SH-SY5Y (cell line): ENCODE data around the gene ATG2B.

Source experiments
- GATA2 ChIP-seq: IDR thresholded peaks from 2 replicates; pipeline ENCODE4 v1.6.1; 2011; ENCODE audit warnings: mild to moderate bottlenecking, low read depth, low read length
- GATA3 ChIP-seq: IDR thresholded peaks from 2 replicates; pipeline ENCODE4 v1.6.1; 2011; ENCODE audit warnings: low read depth, mild to moderate bottlenecking, low read length, moderate library complexity

Gene ATG2B

GRCh38 chr14:96263347-96264199 lies 99.6 kb downstream of the ATG2B start:
- TF ChIP-seq GATA2 = no peak
- no peak for TF ChIP-seq GATA3

GRCh38 chr14:96261772-96262655 lies 101.1 kb downstream of the ATG2B start:
- TF ChIP-seq GATA3 (no peak), GATA2 (no peak)

DNA sequence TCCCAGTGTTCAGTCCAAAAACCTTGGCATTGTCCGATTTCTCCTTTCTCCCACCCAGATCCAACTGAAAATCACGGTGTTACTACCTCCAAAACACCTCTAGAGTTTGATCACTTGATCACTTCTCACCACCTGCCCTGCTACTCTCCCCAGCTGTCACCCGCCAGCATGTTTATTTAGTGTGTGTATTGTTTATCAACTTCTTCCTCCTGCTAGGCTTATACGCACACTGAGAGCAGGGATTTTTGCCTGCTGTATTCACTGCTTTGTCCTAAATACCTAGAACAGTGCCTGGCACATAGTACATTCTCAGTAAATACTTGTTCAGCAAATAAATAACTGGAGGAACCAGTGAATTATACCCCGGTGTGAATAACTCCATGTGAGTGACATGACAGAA lies 102.1 kb downstream of the ATG2B start:
- TF ChIP-seq GATA3 (no peak), GATA2 (no peak)

DNA sequence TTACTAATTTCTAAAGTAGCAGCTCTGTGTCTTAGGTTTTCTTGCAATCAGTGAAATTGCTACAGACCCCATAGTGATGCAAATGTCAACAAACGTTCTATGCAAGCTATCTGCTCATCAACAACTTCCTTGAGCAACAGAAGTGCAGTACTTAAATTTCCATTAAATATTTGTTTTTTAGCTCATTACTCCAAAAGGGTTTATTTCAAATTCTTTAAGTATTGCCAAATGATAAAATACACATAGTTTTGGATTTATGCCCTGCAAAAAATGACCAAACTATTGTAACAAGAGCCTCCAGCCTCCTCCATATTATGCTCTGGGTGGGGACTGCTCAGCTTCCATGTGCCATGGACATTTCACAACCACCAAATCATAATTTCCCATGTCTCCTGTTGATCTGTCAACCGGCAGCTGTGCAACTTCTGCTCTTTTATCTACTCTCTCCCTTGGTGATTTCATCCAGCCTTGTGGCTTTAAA lies 102.8 kb downstream of the ATG2B start:
- TF ChIP-seq GATA3 = no peak
- no peak for TF ChIP-seq GATA2

- no peak for TF ChIP-seq GATA2
- TF ChIP-seq GATA3 = no peak
Observed at GRCh38 chr14:96257900-96258299, 105.2 kb downstream of the ATG2B start.

GRCh38 chr14:96257056-96257455 lies 106.1 kb downstream of the ATG2B start:
- TF ChIP-seq GATA2 (no peak), GATA3 (no peak)

DNA sequence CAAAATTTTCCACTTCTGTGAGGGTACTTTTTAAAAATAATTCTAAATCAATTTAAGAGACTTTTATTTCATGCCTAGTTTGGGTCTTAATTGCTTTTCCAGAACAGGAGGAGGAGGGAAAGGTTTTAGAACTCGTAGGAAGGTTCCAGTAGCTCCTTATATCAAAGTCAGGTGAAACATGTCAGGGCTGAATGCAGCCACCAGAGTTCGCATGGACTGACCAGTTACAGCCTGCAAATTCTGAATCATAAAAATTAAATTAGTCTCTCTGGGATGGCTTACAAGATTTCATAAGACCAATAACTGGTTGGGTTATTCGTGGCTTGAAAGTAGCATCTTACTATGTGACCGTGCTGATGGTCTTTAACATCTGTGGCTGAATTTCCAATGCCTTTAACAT lies 106.7 kb downstream of the ATG2B start:
- no peak for TF ChIP-seq GATA3
- no peak for TF ChIP-seq GATA2

DNA sequence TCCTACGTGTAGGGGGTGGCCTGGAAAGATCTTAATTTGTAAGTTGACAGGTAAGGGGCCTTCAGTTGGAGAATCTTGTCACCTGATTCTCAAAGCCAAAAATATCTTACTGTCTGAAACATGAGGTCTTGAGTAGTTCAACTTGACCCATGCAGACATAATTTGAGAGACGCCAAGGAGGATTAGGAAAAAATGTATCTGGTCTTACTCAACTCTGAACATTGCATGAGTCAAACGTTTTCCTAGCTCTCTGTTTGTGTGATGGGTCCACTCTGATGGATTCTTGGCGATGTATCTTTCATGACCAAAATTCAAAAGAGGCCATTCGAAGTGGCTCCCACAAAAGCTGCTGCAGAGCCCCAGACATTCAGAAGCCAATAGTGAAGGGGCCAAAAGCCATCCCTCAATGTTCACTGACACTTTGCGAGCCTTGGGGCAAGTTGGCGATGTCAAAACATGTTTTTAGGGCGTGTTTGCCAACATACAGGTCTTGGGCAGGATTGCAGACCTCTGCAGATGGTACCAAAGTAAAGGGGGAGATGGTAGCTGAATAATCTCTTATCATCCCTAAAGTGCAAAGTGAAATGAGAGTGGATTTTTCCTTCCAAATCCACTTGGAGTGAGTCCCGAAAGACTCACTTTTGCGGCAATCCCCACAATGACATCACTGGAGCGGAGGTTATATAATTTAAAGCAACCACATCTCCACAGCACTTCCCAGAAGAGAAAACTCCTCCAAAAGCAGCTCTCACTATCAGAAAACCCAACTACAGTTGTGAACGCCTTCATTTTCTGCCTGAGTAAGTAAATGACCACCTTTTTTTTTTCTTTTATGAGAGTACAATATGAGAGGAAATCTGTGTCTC lies 107.4 kb downstream of the ATG2B start, which contains the start of gene BDKRB1:
BDKRB1 (plus strand) TSS at position 710 of the 866 bp plus-strand sequence. CDS start 7,473 bp downstream, outside the sequence.
- TF ChIP-seq GATA3 (no peak), GATA2 (no peak)

DNA sequence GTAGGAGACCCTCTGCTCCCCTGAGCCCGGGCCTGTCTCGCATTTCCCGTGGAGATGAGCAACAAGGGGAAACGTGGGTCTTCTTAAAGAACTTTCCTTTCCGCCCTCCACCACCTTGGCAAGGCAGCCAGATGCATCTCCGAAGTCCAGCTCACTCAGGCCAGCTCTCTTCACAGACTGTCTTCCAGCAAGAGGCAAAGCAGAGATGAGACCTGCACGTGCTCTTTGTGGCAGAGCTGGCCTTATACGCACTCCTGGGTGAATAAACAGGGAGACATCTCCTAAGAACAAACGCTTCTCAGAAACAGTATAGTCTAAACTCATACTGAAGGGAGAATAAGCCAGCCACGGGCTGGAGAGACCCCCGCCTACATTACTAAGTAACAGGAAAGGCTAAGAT lies 108.5 kb downstream of the ATG2B start:
- TF ChIP-seq GATA3 = no peak
- no peak for TF ChIP-seq GATA2

GRCh38 chr14:96252999-96253539 lies 110.1 kb downstream of the ATG2B start:
- TF ChIP-seq GATA3 (no peak), GATA2 (no peak)

DNA sequence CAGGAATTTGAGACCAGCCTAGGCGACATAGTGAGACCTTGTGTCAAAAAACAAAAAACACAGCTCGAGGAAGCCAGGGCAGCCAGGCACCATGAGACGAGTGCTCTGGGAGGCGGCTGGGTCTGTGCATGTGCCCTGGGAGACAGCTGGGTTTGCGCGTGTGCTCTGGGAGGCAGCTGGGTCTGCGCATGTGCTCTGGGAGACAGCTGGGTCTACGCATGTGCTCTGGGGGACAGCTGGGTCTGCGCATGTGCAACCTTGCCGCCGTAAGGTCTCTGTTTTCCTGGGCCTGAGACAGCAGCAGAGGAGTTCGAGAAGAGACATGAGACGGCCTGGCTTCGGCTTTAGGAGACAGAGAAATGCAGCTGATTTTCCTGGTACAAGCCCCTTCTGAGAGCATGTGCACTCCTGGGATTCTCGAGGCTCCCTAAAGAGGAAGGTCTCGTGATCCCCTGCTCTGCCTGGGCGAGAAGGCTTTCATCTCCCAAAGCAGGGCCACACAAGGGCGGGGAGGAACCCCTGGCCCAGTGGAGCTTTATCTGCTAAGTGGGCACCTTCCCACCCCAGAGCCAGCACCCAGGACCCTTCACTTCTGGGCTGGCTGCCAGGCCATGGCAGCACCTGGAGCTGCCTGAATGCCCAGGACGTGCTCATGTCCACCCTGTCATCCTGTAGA lies 110.7 kb downstream of the ATG2B start:
- no peak for TF ChIP-seq GATA2
- TF ChIP-seq GATA3 = no peak

DNA sequence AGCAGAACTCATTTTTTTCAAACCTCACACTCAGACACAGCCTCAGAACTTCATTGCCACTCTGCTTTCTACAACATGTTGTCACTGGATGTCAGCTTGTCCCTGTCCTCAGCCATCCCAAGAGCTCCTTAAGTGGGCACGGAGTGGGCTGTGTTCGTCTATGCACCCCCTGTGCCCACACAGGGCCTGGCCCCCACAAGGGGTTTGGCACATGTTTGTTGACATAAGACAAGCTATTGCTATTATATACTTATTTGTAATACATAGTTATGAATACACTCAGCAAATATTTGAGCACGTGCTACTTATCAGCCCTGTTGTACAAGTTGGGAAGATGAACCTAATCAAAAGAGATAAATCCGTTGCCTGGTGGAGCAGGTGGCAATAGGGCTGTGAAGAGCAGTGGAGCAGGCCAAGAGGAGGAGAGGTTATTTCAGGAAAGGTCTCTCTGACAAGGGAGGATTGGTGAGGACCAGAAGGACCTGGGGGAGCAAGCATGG lies 111.4 kb downstream of the ATG2B start:
- TF ChIP-seq GATA2 (no peak), GATA3 (no peak)

- no peak for TF ChIP-seq GATA3
- TF ChIP-seq GATA2 = no peak
Observed at GRCh38 chr14:96250485-96250884, 112.7 kb downstream of the ATG2B start.
